Duodenal mucosa (tissue), 2 donors: ENCODE data around the gene PRKCA.
"Not testable (repeated sequence)": the region's sequence is repeated elsewhere in the genome, so short reads cannot be mapped to it uniquely, and the experiment has no call there.

Source experiments
- H3K27ac ChIP-seq: one replicate; pipeline ENCODE4 v1.7.0; 2013; ENCODE audit warnings: low read depth, low read length
- H3K27me3 ChIP-seq, 2 donors: one replicate each; pipeline ENCODE4 v1.7.0; 2013; ENCODE audit warnings: low read length in 2 of 2, control low read depth in 1 of 2; ENCODE audit not compliant: insufficient read depth in 2 of 2, control insufficient read depth in 1 of 2
- H3K36me3 ChIP-seq, 2 donors: one replicate each; pipeline ENCODE4 v1.7.0; 2013; ENCODE audit warnings: low read length in 2 of 2, control low read depth in 1 of 2; ENCODE audit not compliant: insufficient read depth in 2 of 2, control insufficient read depth in 1 of 2
- H3K4me1 ChIP-seq, 2 donors: one replicate each; pipeline ENCODE4 v1.7.0; 2013; ENCODE audit warnings: low read length in 2 of 2, control low read depth in 1 of 2; ENCODE audit not compliant: insufficient read depth in 2 of 2, control insufficient read depth in 1 of 2
- H3K4me3 ChIP-seq, 2 donors: one replicate each; pipeline ENCODE4 v1.7.0; 2013; ENCODE audit warnings: low read length in 2 of 2, low read depth in 1 of 2
- H3K9ac ChIP-seq, 2 donors: one replicate each; pipeline ENCODE4 v1.7.0; 2013; ENCODE audit warnings: low read length in 2 of 2, low read depth in 1 of 2
- H3K9me3 ChIP-seq, 2 donors: one replicate each; pipeline ENCODE4 v1.7.0; 2013; ENCODE audit warnings: low read length in 2 of 2, control low read depth in 1 of 2; ENCODE audit not compliant: control insufficient read depth in 1 of 2

The PRKCA gene

DNA sequence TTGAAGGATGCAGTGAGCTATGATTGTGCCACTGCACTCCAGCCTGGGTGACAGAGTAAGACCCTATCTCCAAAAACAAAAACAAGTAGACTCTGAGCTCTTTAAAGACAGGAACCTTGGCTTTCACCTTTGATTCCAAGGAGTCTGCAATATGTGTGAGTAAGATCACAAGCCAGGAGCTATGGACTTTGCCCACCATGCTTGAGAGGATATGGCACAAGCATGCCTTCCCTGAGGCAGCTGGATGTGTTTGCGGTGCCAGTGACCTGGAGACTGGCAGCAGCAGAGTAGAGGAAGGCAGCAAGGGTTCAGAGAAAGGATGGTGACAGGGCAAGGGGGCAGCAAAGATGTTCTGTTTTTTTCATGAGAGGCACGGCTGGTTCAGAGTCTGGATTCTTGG, 14.5 kb upstream of the PRKCA start:
- Histone ChIP-seq H3K4me1 (peaks cover 0 to 5% of the 10 kb centered on the region in 2 donors), H3K9me3 (no peaks in the 10 kb centered on the region), H3K9ac (no peak overlapping the region)

GRCh38 chr17:66290101-66290722, 12.2 kb upstream of the PRKCA start:
- H3K4me3 ChIP-seq, result no peak overlapping the region
- peaks cover 0 to 5% of the 10 kb centered on the region in 2 donors for H3K4me1 ChIP-seq
- H3K36me3 ChIP-seq, result no peaks in the 10 kb centered on the region
- no peaks in the 10 kb centered on the region for H3K27me3 ChIP-seq
- H3K9ac ChIP-seq, result no peak overlapping the region
- no peaks in the 10 kb centered on the region for H3K9me3 ChIP-seq
- no peak overlapping the region for H3K27ac ChIP-seq

More for the DNA sequence above, 14.5 kb upstream of the PRKCA start:
- Histone ChIP-seq H3K27me3 (no peaks in the 10 kb centered on the region), H3K4me3 (no peak overlapping the region), H3K36me3 (no peaks in the 10 kb centered on the region), H3K27ac (no peak overlapping the region)

DNA sequence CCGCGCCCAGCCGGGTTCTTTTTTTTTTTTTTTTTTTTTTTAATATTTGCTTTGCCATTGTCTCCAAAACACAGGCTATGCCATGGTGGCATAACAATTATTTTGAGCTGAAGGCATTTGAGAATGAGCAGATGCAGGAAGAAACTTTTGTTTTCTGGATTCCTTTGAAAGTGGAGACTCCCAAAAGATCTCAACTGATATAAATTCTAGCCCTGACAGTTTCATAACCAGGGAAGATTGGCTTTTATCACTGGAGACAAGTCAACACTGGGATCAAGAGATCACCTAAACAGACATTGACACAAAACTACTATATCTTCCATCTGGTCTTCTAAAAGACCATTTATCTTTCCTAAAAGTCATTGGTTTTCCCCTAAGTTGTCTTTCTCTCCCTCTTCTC, 10.1 kb upstream of the PRKCA start:
- Histone ChIP-seq H3K36me3 (no peaks in the 10 kb centered on the region), H3K4me1 (peaks cover 0 to 5% of the 10 kb centered on the region in 2 donors), H3K27me3 (no peaks in the 10 kb centered on the region), H3K9ac (no peak overlapping the region), H3K9me3 (no peaks in the 10 kb centered on the region), H3K4me3 (no peak overlapping the region), H3K27ac (no peak overlapping the region)

GRCh38 chr17:66296289-66296725, 6.1 kb upstream of the PRKCA start:
- Histone ChIP-seq H3K9me3 (no peaks in the 10 kb centered on the region), H3K4me1 (peaks cover 2% of the 10 kb centered on the region in 2 donors), H3K27me3 (no peaks in the 10 kb centered on the region), H3K4me3 (no peak overlapping the region), H3K27ac (no peak overlapping the region), H3K36me3 (no peaks in the 10 kb centered on the region), H3K9ac (no peak overlapping the region)

GRCh38 chr17:66297443-66297842, 5.0 kb upstream of the PRKCA start:
- H3K27ac ChIP-seq, H3K36me3 ChIP-seq, H3K9ac ChIP-seq: not testable (repeated sequence)

GRCh38 chr17:66299711-66300110, 2.7 kb upstream of the PRKCA start:
- no peaks in the 10 kb centered on the region for H3K27me3 ChIP-seq
- H3K36me3 ChIP-seq, result no peaks in the 10 kb centered on the region
- H3K27ac ChIP-seq, result no peak overlapping the region
- no peak overlapping the region for H3K4me3 ChIP-seq
- H3K9ac ChIP-seq, result no peak overlapping the region
- no peaks in the 10 kb centered on the region for H3K9me3 ChIP-seq
- peaks cover 10 to 15% of the 10 kb centered on the region in 2 donors for H3K4me1 ChIP-seq

More at GRCh38 chr17:66297443-66297842, 5.0 kb upstream of the PRKCA start:
- H3K27me3 ChIP-seq, H3K9me3 ChIP-seq, H3K4me1 ChIP-seq, H3K4me3 ChIP-seq: not testable (repeated sequence)

GRCh38 chr17:66300956-66301355, 1.5 kb upstream of the PRKCA start:
- peaks cover 18 to 20% of the 10 kb centered on the region in 2 donors for H3K4me1 ChIP-seq
- no peak overlapping the region for H3K9ac ChIP-seq
- no peaks in the 10 kb centered on the region for H3K9me3 ChIP-seq
- no peak overlapping the region for H3K27ac ChIP-seq
- H3K27me3 ChIP-seq, result no peaks in the 10 kb centered on the region
- no peak overlapping the region for H3K4me3 ChIP-seq
- H3K36me3 ChIP-seq, result no peaks in the 10 kb centered on the region

- H3K27ac ChIP-seq, result no peak overlapping the region
- H3K9ac ChIP-seq, result peak overlapping the region; percentile 77 to 84
Measured at GRCh38 chr17:66301367-66301863, 998 bp upstream of the PRKCA start.

GRCh38 chr17:66302761-66303626, 581 bp downstream of the PRKCA start:
- H3K27ac ChIP-seq, result peak overlapping the region; percentile 64
- H3K9me3 ChIP-seq, result no peaks in the 10 kb centered on the region
- peak overlapping the region; percentile 84 to 91 for H3K4me3 ChIP-seq
- H3K36me3 ChIP-seq, result no peaks in the 10 kb centered on the region
- H3K27me3 ChIP-seq, result no peaks in the 10 kb centered on the region
- peaks cover 18 to 22% of the 10 kb centered on the region in 2 donors for H3K4me1 ChIP-seq
- H3K9ac ChIP-seq, result peak overlapping the region; percentile 69 to 70

More at GRCh38 chr17:66301367-66301863, 998 bp upstream of the PRKCA start:
- Histone ChIP-seq H3K4me3 (peak overlapping the region; percentile 84 to 89), H3K9me3 (no peaks in the 10 kb centered on the region), H3K36me3 (no peaks in the 10 kb centered on the region), H3K4me1 (peaks cover 18 to 22% of the 10 kb centered on the region in 2 donors), H3K27me3 (no peaks in the 10 kb centered on the region)
